ENCODE results near the gene FKBP6. TPM values are rescaled to one million over a fixed set of nuclear protein-coding genes. Genes with fewer than 3 reads are reported as not detected.
"Not testable (repeated sequence)": the region's sequence is repeated elsewhere in the genome, so short reads cannot be mapped to it uniquely, and the experiment has no call there.

Gene FKBP6
- not detected for total RNA-seq
- under 1 TPM in 1 of 2 donors, not detected in 1; 0.10 TPM for polyA plus RNA-seq
- long read RNA-seq, donor 1, result 0 reads
- long read RNA-seq, donor 2, result 0 reads

GRCh38 chr7:73327922-73328321, at the start of gene FKBP6, which contains the start of gene TRIM50:
TSS of gene FKBP6 (plus strand) at chr7:73328161. CDS start at chr7:73328429, 268 bp downstream.
TSS of gene TRIM50 (minus strand) at chr7:73328082. CDS start at chr7:73324787, 3,295 bp downstream.
- H3K4me1 ChIP-seq (ENCODE audit: control insufficient read depth in 1 of 2, insufficient read depth in 2 of 2, low read length in 2 of 2); intact Hi-C loops (cut with DNase I); DNase-seq; H3K4me3 ChIP-seq (ENCODE audit: low read length in 2 of 2); H3K36me3 ChIP-seq (ENCODE audit: control insufficient read depth in 1 of 2, insufficient read depth in 2 of 2, low read length in 1 of 2); H3K27me3 ChIP-seq (ENCODE audit: control insufficient read depth in 1 of 2, insufficient read depth in 2 of 2, low read length in 1 of 2); H3K9me3 ChIP-seq (ENCODE audit: control insufficient read depth, low read length); H3K27ac ChIP-seq (ENCODE audit: low read depth in 1 of 2, low read length in 2 of 2): not testable (repeated sequence)
- WGBS, 2 donors, result 91 to 93% methylated on average over 38 to 43 of the region's 43 CpGs
- peak; percentile 32 for ATAC-seq (ENCODE audit: low FRiP score)

DNA sequence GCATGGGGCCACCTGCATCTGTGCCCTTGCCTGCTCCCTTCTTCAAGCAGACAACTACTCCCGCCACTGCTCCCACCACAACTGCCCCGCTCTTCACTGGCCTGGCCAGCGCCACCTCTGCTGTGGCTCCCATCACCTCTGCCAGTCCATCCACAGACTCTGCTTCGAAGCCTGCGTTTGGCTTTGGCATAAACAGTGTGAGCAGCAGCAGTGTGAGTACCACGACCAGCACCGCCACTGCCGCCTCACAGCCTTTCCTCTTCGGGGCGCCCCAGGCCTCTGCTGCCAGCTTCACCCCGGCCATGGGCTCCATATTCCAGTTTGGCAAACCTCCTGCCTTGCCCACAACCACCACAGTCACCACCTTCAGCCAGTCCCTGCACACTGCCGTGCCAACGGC, 30.7 kb upstream of the FKBP6 start:
- ATAC-seq (ENCODE audit: low FRiP score); DNase-seq; H3K9me3 ChIP-seq (ENCODE audit: control insufficient read depth, low read length); intact Hi-C loops (cut with DNase I); H3K27ac ChIP-seq (ENCODE audit: low read depth in 1 of 2, low read length in 2 of 2); H3K4me3 ChIP-seq (ENCODE audit: low read length in 2 of 2); H3K27me3 ChIP-seq (ENCODE audit: control insufficient read depth in 1 of 2, insufficient read depth in 2 of 2, low read length in 1 of 2); H3K36me3 ChIP-seq (ENCODE audit: control insufficient read depth in 1 of 2, insufficient read depth in 2 of 2, low read length in 1 of 2); H3K4me1 ChIP-seq (ENCODE audit: control insufficient read depth in 1 of 2, insufficient read depth in 2 of 2, low read length in 2 of 2): not testable (repeated sequence)
- WGBS, 2 donors, result no CpG with 5 or more reads among the region's 13 CpGs

- ATAC-seq (ENCODE audit: low FRiP score); H3K9me3 ChIP-seq (ENCODE audit: control insufficient read depth, low read length); intact Hi-C loops (cut with DNase I); H3K4me1 ChIP-seq (ENCODE audit: control insufficient read depth in 1 of 2, insufficient read depth in 2 of 2, low read length in 2 of 2); H3K27me3 ChIP-seq (ENCODE audit: control insufficient read depth in 1 of 2, insufficient read depth in 2 of 2, low read length in 1 of 2); H3K4me3 ChIP-seq (ENCODE audit: low read length in 2 of 2); H3K27ac ChIP-seq (ENCODE audit: low read depth in 1 of 2, low read length in 2 of 2); H3K36me3 ChIP-seq (ENCODE audit: control insufficient read depth in 1 of 2, insufficient read depth in 2 of 2, low read length in 1 of 2); DNase-seq: not testable (repeated sequence)
- WGBS, 2 donors, result 93 to 94% methylated on average over 16 to 27 of the region's 27 CpGs
Observed at GRCh38 chr7:73297706-73298105, 30.3 kb upstream of the FKBP6 start.

DNA sequence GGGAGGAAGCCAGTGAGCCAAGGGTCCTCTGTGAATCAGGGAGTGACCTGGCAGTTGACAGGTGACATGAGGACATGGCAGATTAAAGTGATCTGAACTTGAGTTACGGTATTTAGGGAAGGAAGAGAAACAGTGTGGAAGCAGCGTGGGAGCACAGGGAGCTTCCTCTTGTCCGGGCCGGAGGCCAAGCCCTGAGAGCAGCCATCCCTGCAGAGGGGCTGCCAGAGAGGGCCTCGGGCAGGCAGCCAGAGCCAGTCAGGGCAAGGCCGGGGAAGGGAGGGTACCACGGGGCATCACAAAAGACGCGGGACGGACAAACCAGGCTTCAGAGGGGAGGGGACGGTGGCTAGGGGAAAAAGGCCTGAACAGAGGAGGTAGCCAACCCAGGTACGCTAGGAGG, 28.1 kb upstream of the FKBP6 start:
- not testable (repeated sequence) for ATAC-seq (ENCODE audit: low FRiP score)

DNA sequence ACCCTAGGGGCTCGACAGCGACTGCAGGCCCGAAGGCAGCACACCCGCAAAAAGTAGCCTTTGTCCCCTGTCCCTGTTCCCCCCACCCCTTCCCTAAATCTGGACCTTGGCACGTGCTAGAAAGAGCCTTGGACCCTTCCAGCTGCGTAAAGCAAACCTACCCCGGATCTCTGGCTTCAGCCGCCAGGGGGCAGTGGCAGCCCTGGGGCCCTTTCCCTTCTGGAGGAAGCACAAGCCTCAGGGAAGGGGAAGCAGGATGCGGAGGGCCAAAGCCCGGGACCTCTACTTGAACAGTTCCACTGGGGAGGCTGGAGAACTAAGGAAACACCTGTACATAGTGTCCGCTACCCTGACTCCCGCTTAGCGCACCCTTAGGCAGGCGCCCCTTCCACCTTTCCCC, 26.9 kb upstream of the FKBP6 start:
- H3K9me3 ChIP-seq (ENCODE audit: control insufficient read depth, low read length); H3K4me1 ChIP-seq (ENCODE audit: control insufficient read depth in 1 of 2, insufficient read depth in 2 of 2, low read length in 2 of 2); H3K36me3 ChIP-seq (ENCODE audit: control insufficient read depth in 1 of 2, insufficient read depth in 2 of 2, low read length in 1 of 2); intact Hi-C loops (cut with DNase I); H3K27me3 ChIP-seq (ENCODE audit: control insufficient read depth in 1 of 2, insufficient read depth in 2 of 2, low read length in 1 of 2); ATAC-seq (ENCODE audit: low FRiP score); DNase-seq; H3K4me3 ChIP-seq (ENCODE audit: low read length in 2 of 2); H3K27ac ChIP-seq (ENCODE audit: low read depth in 1 of 2, low read length in 2 of 2): not testable (repeated sequence)
- 85 to 89% methylated on average over 8 to 10 of the region's 14 CpGs for WGBS, 2 donors

More for the DNA sequence above, 28.1 kb upstream of the FKBP6 start:
- 27 to 31% methylated on average over 8 of the region's 12 CpGs for WGBS, 2 donors
- H3K4me1 ChIP-seq (ENCODE audit: control insufficient read depth in 1 of 2, insufficient read depth in 2 of 2, low read length in 2 of 2); H3K9me3 ChIP-seq (ENCODE audit: control insufficient read depth, low read length); H3K27me3 ChIP-seq (ENCODE audit: control insufficient read depth in 1 of 2, insufficient read depth in 2 of 2, low read length in 1 of 2); H3K27ac ChIP-seq (ENCODE audit: low read depth in 1 of 2, low read length in 2 of 2); DNase-seq; H3K4me3 ChIP-seq (ENCODE audit: low read length in 2 of 2); H3K36me3 ChIP-seq (ENCODE audit: control insufficient read depth in 1 of 2, insufficient read depth in 2 of 2, low read length in 1 of 2); intact Hi-C loops (cut with DNase I): not testable (repeated sequence)

DNA sequence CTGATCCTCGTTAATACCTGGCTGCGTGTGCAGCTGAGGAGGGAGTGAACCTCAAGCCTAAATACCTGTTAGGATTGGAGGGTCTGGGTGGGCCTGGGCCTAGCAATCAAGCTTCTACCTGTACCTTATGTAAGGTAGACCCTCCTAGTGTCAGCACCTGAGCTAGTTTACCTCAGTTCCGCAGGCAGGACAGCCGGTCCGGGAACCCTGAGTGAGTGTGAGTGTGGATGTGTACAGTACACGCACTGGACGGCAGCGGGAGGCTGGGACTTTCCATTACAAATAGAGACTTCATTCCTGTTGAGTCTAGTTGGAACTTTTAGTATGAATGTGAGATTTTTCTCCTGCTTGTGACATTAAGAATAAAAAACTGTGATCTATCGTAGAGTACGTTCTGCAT, 25.1 kb upstream of the FKBP6 start:
- DNase-seq; intact Hi-C loops (cut with DNase I); ATAC-seq (ENCODE audit: low FRiP score); H3K27me3 ChIP-seq (ENCODE audit: control insufficient read depth in 1 of 2, insufficient read depth in 2 of 2, low read length in 1 of 2); H3K9me3 ChIP-seq (ENCODE audit: control insufficient read depth, low read length); H3K4me3 ChIP-seq (ENCODE audit: low read length in 2 of 2); H3K4me1 ChIP-seq (ENCODE audit: control insufficient read depth in 1 of 2, insufficient read depth in 2 of 2, low read length in 2 of 2); H3K27ac ChIP-seq (ENCODE audit: low read depth in 1 of 2, low read length in 2 of 2); H3K36me3 ChIP-seq (ENCODE audit: control insufficient read depth in 1 of 2, insufficient read depth in 2 of 2, low read length in 1 of 2): not testable (repeated sequence)
- 87 to 93% methylated on average over 10 of the region's 10 CpGs for WGBS, 2 donors

GRCh38 chr7:73303546-73303945, 24.4 kb upstream of the FKBP6 start:
- no peak overlapping the region for H3K4me3 ChIP-seq (ENCODE audit: low read length in 2 of 2)
- intact Hi-C loops (cut with DNase I), result no loop called here
- peaks cover 0 to 4% of the 10 kb centered on the region in 2 donors for H3K36me3 ChIP-seq (ENCODE audit: control insufficient read depth in 1 of 2, insufficient read depth in 2 of 2, low read length in 1 of 2)
- DNase-seq (no peak), ATAC-seq (ENCODE audit: low FRiP score) (no peak)
- H3K27ac ChIP-seq (ENCODE audit: low read depth in 1 of 2, low read length in 2 of 2), result no peak overlapping the region
- H3K9me3 ChIP-seq (ENCODE audit: control insufficient read depth, low read length), result no peaks in the 10 kb centered on the region
- no peaks in the 10 kb centered on the region for H3K4me1 ChIP-seq (ENCODE audit: control insufficient read depth in 1 of 2, insufficient read depth in 2 of 2, low read length in 2 of 2)
- WGBS, 2 donors, result 90 to 92% methylated on average over 26 of the region's 26 CpGs
- H3K27me3 ChIP-seq (ENCODE audit: control insufficient read depth in 1 of 2, insufficient read depth in 2 of 2, low read length in 1 of 2), result no peaks in the 10 kb centered on the region

DNA sequence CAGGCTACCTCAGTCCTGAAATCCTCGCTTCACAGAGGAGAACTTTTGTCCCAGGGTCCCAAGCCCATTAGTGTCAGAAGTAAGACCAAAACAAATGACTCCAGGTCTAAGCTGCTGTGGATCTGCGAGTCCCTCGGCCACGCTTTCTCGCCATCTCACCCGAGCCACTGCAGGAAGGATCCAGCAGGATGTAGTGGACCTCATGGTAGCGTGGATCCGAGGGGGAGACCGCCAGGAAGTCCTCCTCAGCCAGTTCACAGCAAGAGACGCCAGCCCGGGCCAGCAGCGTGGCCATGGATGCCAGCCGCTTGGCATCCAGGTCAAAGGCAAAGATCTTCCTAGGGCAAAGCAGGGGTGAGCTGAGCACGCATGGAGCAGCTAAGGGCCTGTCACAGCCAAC, 23.9 kb upstream of the FKBP6 start:
- Histone ChIP-seq H3K27ac (ENCODE audit: low read depth in 1 of 2, low read length in 2 of 2) (no peak overlapping the region), H3K9me3 (ENCODE audit: control insufficient read depth, low read length) (no peaks in the 10 kb centered on the region), H3K4me3 (ENCODE audit: low read length in 2 of 2) (no peak overlapping the region), H3K36me3 (ENCODE audit: control insufficient read depth in 1 of 2, insufficient read depth in 2 of 2, low read length in 1 of 2) (peaks cover 0 to 4% of the 10 kb centered on the region in 2 donors), H3K27me3 (ENCODE audit: control insufficient read depth in 1 of 2, insufficient read depth in 2 of 2, low read length in 1 of 2) (no peaks in the 10 kb centered on the region), H3K4me1 (ENCODE audit: control insufficient read depth in 1 of 2, insufficient read depth in 2 of 2, low read length in 2 of 2) (no peaks in the 10 kb centered on the region)
- ATAC-seq (ENCODE audit: low FRiP score) (no peak), DNase-seq (no peak)
- intact Hi-C loops (cut with DNase I), result no loop called here
- WGBS, 2 donors, result 94% methylated on average over 14 of the region's 14 CpGs

GRCh38 chr7:73304612-73305387, 23.2 kb upstream of the FKBP6 start:
- H3K4me3 ChIP-seq (ENCODE audit: low read length in 2 of 2); intact Hi-C loops (cut with DNase I); H3K4me1 ChIP-seq (ENCODE audit: control insufficient read depth in 1 of 2, insufficient read depth in 2 of 2, low read length in 2 of 2); DNase-seq; H3K27ac ChIP-seq (ENCODE audit: low read depth in 1 of 2, low read length in 2 of 2); H3K27me3 ChIP-seq (ENCODE audit: control insufficient read depth in 1 of 2, insufficient read depth in 2 of 2, low read length in 1 of 2); H3K36me3 ChIP-seq (ENCODE audit: control insufficient read depth in 1 of 2, insufficient read depth in 2 of 2, low read length in 1 of 2); H3K9me3 ChIP-seq (ENCODE audit: control insufficient read depth, low read length); ATAC-seq (ENCODE audit: low FRiP score): not testable (repeated sequence)
- 85 to 92% methylated on average over 10 to 12 of the region's 15 CpGs for whole genome bisulfite sequencing, 2 donors

Measured in aorta (tissue), 5 donors.